Duodenal mucosa (tissue), 2 donors: Measurements from ENCODE around the gene DGCR6L.
"Not testable (repeated sequence)": the region's sequence is repeated elsewhere in the genome, so short reads cannot be mapped to it uniquely, and the experiment has no call there.

Experiments used
- H3K27ac ChIP-seq: one replicate; pipeline ENCODE4 v1.7.0; 2013; ENCODE audit warnings: low read depth, low read length
- H3K27me3 ChIP-seq, 2 donors: one replicate each; pipeline ENCODE4 v1.7.0; 2013; ENCODE audit warnings: low read length in 2 of 2, control low read depth in 1 of 2; ENCODE audit not compliant: insufficient read depth in 2 of 2, control insufficient read depth in 1 of 2
- H3K36me3 ChIP-seq, 2 donors: one replicate each; pipeline ENCODE4 v1.7.0; 2013; ENCODE audit warnings: low read length in 2 of 2, control low read depth in 1 of 2; ENCODE audit not compliant: insufficient read depth in 2 of 2, control insufficient read depth in 1 of 2
- H3K4me1 ChIP-seq, 2 donors: one replicate each; pipeline ENCODE4 v1.7.0; 2013; ENCODE audit warnings: low read length in 2 of 2, control low read depth in 1 of 2; ENCODE audit not compliant: insufficient read depth in 2 of 2, control insufficient read depth in 1 of 2
- H3K4me3 ChIP-seq, 2 donors: one replicate each; pipeline ENCODE4 v1.7.0; 2013; ENCODE audit warnings: low read length in 2 of 2, low read depth in 1 of 2
- H3K9ac ChIP-seq, 2 donors: one replicate each; pipeline ENCODE4 v1.7.0; 2013; ENCODE audit warnings: low read length in 2 of 2, low read depth in 1 of 2
- H3K9me3 ChIP-seq, 2 donors: one replicate each; pipeline ENCODE4 v1.7.0; 2013; ENCODE audit warnings: low read length in 2 of 2, control low read depth in 1 of 2; ENCODE audit not compliant: control insufficient read depth in 1 of 2

DGCR6L gene

DNA sequence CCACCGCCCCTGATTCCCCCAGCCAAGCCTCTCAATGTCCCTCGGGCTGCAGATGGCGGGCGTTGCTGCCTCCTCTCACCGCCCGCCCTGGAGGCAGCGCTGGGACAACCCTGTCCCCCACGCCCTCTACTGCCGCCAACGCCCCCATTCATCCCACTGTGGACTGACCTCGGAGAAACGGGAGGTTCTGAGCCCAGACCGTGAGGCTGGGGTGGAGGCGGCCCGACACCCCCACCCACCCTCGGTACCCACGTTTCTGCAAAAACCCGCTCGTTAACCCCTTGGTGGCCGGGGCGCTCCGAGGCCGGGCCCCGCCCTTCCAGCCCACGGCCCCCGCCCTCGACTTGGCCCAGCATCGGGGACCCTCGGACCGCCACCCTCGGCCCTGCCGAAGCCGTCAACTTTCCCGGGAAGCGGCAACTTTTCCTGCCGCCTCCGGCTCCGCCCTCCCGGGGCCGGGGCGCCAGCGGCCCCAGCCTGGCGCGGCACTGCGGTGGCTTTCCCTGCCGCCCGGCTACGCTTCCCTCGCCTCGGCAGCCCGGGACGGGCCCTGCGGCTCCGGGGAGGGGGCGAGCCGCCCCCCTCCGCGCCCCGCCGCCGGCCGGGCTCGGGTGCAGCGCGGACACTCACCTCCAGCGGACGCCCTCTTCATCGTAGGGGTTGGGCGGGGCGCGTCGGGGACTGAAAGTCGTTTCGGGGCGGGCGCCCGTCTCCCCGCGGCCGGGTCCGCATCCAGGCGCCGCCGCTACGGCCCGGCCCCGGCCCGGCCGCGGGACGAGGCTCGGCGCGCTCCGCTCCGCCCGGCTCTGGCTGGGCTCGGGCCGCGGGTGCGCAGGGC, 52.2 kb downstream of the DGCR6L start:
- no peaks in the 10 kb centered on the region for H3K36me3 ChIP-seq
- peak overlapping the region; percentile 21 to 40 for H3K4me3 ChIP-seq
- H3K4me1 ChIP-seq, result peaks cover 0 to 10% of the 10 kb centered on the region in 2 donors
- H3K9ac ChIP-seq, result no peak overlapping the region
- H3K27ac ChIP-seq, result no peak overlapping the region
- no peaks in the 10 kb centered on the region for H3K27me3 ChIP-seq
- no peaks in the 10 kb centered on the region for H3K9me3 ChIP-seq

DNA sequence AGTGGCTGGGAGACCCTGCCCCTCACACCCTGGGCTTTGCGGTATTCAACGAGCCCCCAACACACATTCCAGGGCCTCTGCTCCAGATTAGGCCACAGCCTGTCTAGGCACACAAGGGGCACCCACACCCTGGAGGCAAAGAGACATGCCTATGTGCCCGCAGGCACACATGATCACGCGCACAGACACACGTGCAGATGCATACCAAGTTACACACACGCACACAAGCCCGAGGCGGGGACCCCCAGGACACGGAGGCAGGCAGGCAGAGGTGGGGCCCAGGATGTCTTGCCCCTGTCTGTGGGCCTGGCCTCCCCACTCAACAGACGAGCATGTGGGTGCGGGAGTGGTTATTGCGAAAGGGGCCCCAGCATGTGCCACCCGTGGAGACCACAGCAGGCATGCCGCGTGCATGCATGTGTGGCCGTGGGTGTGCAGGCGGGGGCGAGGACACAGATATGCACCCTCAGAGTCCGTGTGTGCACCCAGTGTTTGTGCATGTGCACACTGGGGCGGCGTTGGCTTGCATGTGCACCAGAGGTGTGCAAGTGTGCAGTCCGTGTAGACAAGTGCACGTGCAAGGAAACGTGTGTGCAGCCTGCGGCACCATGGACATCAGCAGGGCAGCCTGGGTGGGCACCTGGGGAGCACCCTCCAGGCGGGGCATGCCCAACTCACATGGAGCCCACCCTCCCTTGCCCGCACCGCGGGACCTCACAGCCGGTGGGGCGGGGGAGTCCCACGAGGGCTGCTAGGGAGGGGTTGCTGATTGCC, 53.0 kb downstream of the DGCR6L start:
- H3K27ac ChIP-seq, H3K9ac ChIP-seq, H3K36me3 ChIP-seq, H3K9me3 ChIP-seq, H3K27me3 ChIP-seq: not testable (repeated sequence)
- H3K4me1 ChIP-seq, result peaks cover 0 to 10% of the 10 kb centered on the region in 2 donors
- peak overlapping the region in 1 of 2 donors; percentile 40 for H3K4me3 ChIP-seq

DNA sequence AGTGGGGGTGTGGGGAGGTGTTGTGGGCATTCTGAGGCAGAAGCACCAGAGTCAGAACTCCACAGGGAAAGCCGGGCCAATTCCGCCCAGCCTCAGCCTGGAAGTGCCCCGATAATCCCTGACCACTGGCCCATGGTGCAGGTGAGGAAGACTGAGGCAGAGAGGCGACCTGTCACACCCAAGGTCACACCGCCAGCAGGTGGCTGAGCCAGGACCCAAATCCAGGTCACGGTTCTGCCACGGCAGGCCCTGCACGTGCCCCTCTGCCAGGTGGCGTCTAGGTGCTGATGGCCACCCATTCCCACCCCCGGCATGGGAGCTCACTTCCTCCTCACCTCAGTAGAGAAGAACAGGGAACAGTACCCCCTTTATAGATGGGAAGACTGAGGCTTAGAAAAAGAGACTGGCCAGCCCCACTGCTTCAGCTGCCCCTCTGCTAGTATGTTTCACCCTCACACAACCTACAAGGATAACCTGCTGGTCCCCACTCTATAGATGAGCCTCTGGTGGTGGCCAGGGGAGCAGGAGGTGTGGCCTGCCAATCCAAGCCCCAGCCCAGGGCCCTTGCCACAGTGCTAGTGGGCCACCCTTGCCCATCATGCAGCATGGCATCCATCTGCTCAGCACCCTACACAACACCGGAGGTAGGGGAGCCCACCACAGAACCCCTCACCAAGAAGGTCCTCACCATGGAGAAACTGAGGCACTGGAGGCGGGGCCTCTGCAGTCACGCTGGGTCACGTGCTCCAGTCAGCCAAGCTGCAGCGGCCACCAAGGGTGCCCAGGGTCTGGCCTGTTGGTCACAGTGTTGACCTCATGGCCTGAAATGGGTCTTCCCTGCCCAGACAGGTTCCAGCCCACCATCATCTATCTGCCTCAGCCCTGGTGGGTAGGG, 53.8 kb downstream of the DGCR6L start:
- not testable (repeated sequence) for H3K36me3 ChIP-seq, H3K27ac ChIP-seq, H3K4me3 ChIP-seq, H3K9ac ChIP-seq, H3K27me3 ChIP-seq, H3K9me3 ChIP-seq
- peaks cover 0 to 10% of the 10 kb centered on the region in 2 donors for H3K4me1 ChIP-seq

DNA sequence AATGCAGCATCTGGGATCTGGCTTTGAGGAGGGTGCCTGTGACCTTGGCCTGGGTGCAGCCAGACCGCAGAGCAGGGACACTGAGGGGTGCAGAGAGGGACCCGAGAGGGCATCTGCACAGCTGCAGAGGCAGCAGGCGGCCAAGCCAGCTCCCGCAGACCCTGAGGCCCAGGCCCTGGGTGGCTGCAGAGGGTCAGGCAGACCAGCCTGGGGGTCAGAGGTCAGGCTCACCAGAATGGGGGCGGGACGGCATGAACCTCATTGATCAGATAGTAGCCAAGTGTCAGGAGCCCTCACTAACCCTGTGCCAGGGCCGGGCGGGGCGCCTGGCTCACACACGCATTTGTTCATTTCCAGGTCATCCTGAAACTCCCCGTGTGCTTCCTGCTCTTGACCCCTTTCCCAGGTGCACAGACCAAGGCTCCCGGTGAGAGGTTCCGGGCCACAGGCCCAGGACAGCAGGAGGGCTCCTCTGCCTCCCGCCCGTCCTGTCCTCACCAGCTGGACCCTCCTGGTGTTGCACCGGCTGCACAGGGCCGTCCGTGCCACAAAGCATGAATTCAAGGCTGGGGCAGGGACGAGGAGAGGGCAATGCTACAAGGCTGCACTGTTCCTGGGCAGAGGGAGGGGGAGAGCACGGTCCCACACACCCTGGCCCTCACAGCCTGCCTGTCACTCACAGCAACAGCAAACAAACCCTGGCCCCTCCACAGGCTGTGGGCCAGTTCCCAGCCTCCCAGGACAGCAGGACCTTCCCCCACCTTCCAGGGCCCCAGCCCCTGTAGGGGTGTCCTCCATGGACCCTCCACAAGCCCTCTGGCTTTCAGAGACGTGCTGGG, 55.0 kb downstream of the DGCR6L start:
- no peak overlapping the region for H3K27ac ChIP-seq
- H3K36me3 ChIP-seq, result no peaks in the 10 kb centered on the region
- no peak overlapping the region for H3K4me3 ChIP-seq
- peaks cover 0 to 10% of the 10 kb centered on the region in 2 donors for H3K4me1 ChIP-seq
- H3K27me3 ChIP-seq, result no peaks in the 10 kb centered on the region
- no peak overlapping the region for H3K9ac ChIP-seq
- H3K9me3 ChIP-seq, result no peaks in the 10 kb centered on the region
